H9 (cell line): ENCODE measurements around the gene ZNF491. TPM values are rescaled to one million over a fixed set of nuclear protein-coding genes. Genes with fewer than 3 reads are reported as not detected.

Experiments used
- DNase-seq: peaks from one replicate; pipeline ENCODE4 v3.0.0-alpha.2; 2017
- H2AFZ ChIP-seq: one replicate; pipeline ENCODE4 v1.6.1; 2013; ENCODE audit warnings: mild to moderate bottlenecking, low read length, control low read depth, moderate library complexity
- H2AK5ac ChIP-seq: 2 replicates; pipeline ENCODE4 v1.6.1; 2013; ENCODE audit warnings: low read length, control low read depth, mixed read lengths; ENCODE audit not compliant: insufficient read length
- H2BK120ac ChIP-seq: one replicate; pipeline ENCODE4 v1.6.1; 2013; ENCODE audit warnings: low read depth, mild to moderate bottlenecking, low read length, control low read depth, inconsistent platforms; ENCODE audit not compliant: poor library complexity, severe bottlenecking
- H2BK12ac ChIP-seq: 2 replicates; pipeline ENCODE4 v1.6.1; 2013; ENCODE audit warnings: low read length, control low read depth, mixed read lengths, low read depth; ENCODE audit not compliant: insufficient read length
- H2BK15ac ChIP-seq: 2 replicates; pipeline ENCODE4 v1.6.1; 2013; ENCODE audit warnings: low read depth, low read length, control low read depth
- H2BK20ac ChIP-seq: one replicate; pipeline ENCODE4 v1.6.1; 2013; ENCODE audit warnings: low read depth, mild to moderate bottlenecking, low read length, control low read depth, inconsistent platforms; ENCODE audit not compliant: poor library complexity, severe bottlenecking
- H2BK5ac ChIP-seq: 2 replicates; pipeline ENCODE4 v1.6.1; 2013; ENCODE audit warnings: low read length, control low read depth, mixed read lengths; ENCODE audit not compliant: insufficient read length
- H3K14ac ChIP-seq: 2 replicates; pipeline ENCODE4 v1.6.1; 2013; ENCODE audit warnings: low read length, control low read depth; ENCODE audit not compliant: insufficient read depth
- H3K18ac ChIP-seq: 2 replicates; pipeline ENCODE4 v1.6.1; 2013; ENCODE audit warnings: low read depth, mild to moderate bottlenecking, mixed read lengths, low read length, control low read depth; ENCODE audit not compliant: insufficient read length
- H3K23ac ChIP-seq: 2 replicates; pipeline ENCODE4 v1.6.1; 2013; ENCODE audit warnings: low read length, control low read depth, mixed read lengths, low read depth; ENCODE audit not compliant: insufficient read length
- H3K23me2 ChIP-seq: 2 replicates; pipeline ENCODE4 v1.6.1; 2013; ENCODE audit warnings: low read depth, mild to moderate bottlenecking, mixed read lengths, low read length, control low read depth; ENCODE audit not compliant: insufficient read length, poor library complexity, severe bottlenecking
- H3K27ac ChIP-seq: 2 replicates; pipeline ENCODE4 v1.5.1; 2013; ENCODE audit warnings: low read length, control low read depth, mixed read lengths, low read depth; ENCODE audit not compliant: insufficient read length
- H3K27me3 ChIP-seq: 2 replicates; pipeline ENCODE4 v1.6.1; 2013; ENCODE audit warnings: low read length, control low read depth, inconsistent platforms; ENCODE audit not compliant: insufficient read depth
- H3K4ac ChIP-seq: 2 replicates; pipeline ENCODE4 v1.6.1; 2013; ENCODE audit warnings: low read depth, mild to moderate bottlenecking, control low read depth, inconsistent platforms, low read length, moderate library complexity
- H3K4me1 ChIP-seq: 2 replicates; pipeline ENCODE4 v1.6.1; 2013; ENCODE audit warnings: low read length, control low read depth, inconsistent platforms; ENCODE audit not compliant: insufficient read depth
- H3K4me2 ChIP-seq: 2 replicates; pipeline ENCODE4 v1.6.1; 2013; ENCODE audit warnings: low read length, control low read depth, mixed read lengths; ENCODE audit not compliant: insufficient read length, insufficient read depth
- H3K56ac ChIP-seq: 2 replicates; pipeline ENCODE4 v1.6.1; 2013; ENCODE audit warnings: low read depth, mild to moderate bottlenecking, mixed read lengths, low read length, control low read depth; ENCODE audit not compliant: insufficient read length
- H3K79me1 ChIP-seq: 2 replicates; pipeline ENCODE4 v1.6.1; 2013; ENCODE audit warnings: low read depth, mild to moderate bottlenecking, moderate library complexity, low read length, control low read depth, inconsistent platforms; ENCODE audit not compliant: insufficient read depth, poor library complexity, severe bottlenecking
- H3K79me2 ChIP-seq: 2 replicates; pipeline ENCODE4 v1.6.1; 2013; ENCODE audit warnings: low read length, control low read depth, inconsistent platforms; ENCODE audit not compliant: insufficient read depth
- H3K9ac ChIP-seq: 2 replicates; pipeline ENCODE4 v1.6.1; 2013; ENCODE audit warnings: low read length, control low read depth, mixed read lengths; ENCODE audit not compliant: insufficient read length; ENCODE audit errors: extremely low read depth
- H3K9me3 ChIP-seq: one replicate; pipeline ENCODE4 v1.6.1; 2013; ENCODE audit warnings: low read depth, low read length, inconsistent platforms; ENCODE audit not compliant: control insufficient read depth
- H3T11ph ChIP-seq: one replicate; pipeline ENCODE4 v1.6.1; 2013; ENCODE audit warnings: mild to moderate bottlenecking, low read length, control low read depth, inconsistent platforms
- H4K20me1 ChIP-seq: one replicate; pipeline ENCODE4 v1.6.1; 2013; ENCODE audit not compliant: control insufficient read depth, insufficient read length, insufficient read depth
- H4K5ac ChIP-seq: 2 replicates; pipeline ENCODE4 v1.6.1; 2013; ENCODE audit warnings: low read depth, mild to moderate bottlenecking, mixed read lengths, low read length, control low read depth; ENCODE audit not compliant: insufficient read length
- H4K8ac ChIP-seq: replicated peaks from 2 replicates; pipeline ENCODE4 v1.6.1; 2013; ENCODE audit warnings: low read length, control low read depth, mixed read lengths, low read depth; ENCODE audit not compliant: insufficient read length
- H4K91ac ChIP-seq: 2 replicates; pipeline ENCODE4 v1.6.1; 2013; ENCODE audit warnings: low read depth, mild to moderate bottlenecking, moderate library complexity, mixed read lengths, low read length, control low read depth; ENCODE audit not compliant: insufficient read length
- H3K27ac Mint-ChIP-seq, 3 experiments: 2 replicates in 2 of 3; 3 replicates in 1 of 3; pipeline ENCODE4 v1.8.0; 2020 to 2021; ENCODE audit warnings: mixed read lengths in 3 of 3, mild to moderate bottlenecking in 1 of 3, moderate library complexity in 1 of 3
- H3K27me3 Mint-ChIP-seq: 2 replicates; pipeline ENCODE4 v1.8.0; 2021; ENCODE audit warnings: low read depth, mild to moderate bottlenecking, moderate library complexity, mixed read lengths
- H3K36me3 Mint-ChIP-seq, 3 experiments: 2 replicates in 2 of 3; 3 replicates in 1 of 3; pipeline ENCODE4 v1.8.0; 2020 to 2021; ENCODE audit warnings: low read depth in 3 of 3, mixed read lengths in 3 of 3; ENCODE audit not compliant: insufficient read depth in 1 of 3
- H3K4me1 Mint-ChIP-seq, 2 experiments: 2 replicates each; pipeline ENCODE4 v1.8.0; 2020; ENCODE audit warnings: mixed read lengths in 2 of 2
- H3K4me3 Mint-ChIP-seq, 2 experiments: 2 replicates in 1 of 2; 3 replicates in 1 of 2; pipeline ENCODE4 v1.8.0; 2020 to 2021; ENCODE audit warnings: mild to moderate bottlenecking in 2 of 2, mixed read lengths in 2 of 2, moderate library complexity in 1 of 2
- H3K9me3 Mint-ChIP-seq, 2 experiments: 2 replicates in 1 of 2; 3 replicates in 1 of 2; pipeline ENCODE4 v1.8.0; 2020; ENCODE audit warnings: mild to moderate bottlenecking in 2 of 2, mixed read lengths in 2 of 2, moderate library complexity in 1 of 2
- CTCF ChIP-seq: fragments of 200-600 bp; sonication (generic); conservative IDR thresholded peaks from 3 replicates; pipeline ENCODE4 v1.8.0; 2021; ENCODE audit warnings: antibody characterized with exemption, mild to moderate bottlenecking
- WGBS: extraction: QIAGEN DNeasy Blood & Tissue Kit; methylation state at CpG from one replicate; pipeline ENCODE4 v1.1.7; 2013; ENCODE audit warnings: missing lambda C conversion rate, low lambda C conversion rate, mixed read lengths; ENCODE audit not compliant: insufficient read length; ENCODE audit errors: extremely low coverage; 5-methylcytosine and 5-hydroxymethylcytosine counted together
- total RNA-seq: library from RNA; stranded (reverse); gene quantifications from 2 replicates; pipeline ENCODE4 v1.2.1, GENCODE V29; 2021

Gene ZNF491
- total RNA-seq, 1 experiment from 2014 or later, result 0.77 TPM

GRCh38 chr19:11848200-11848593, 49.9 kb downstream of the ZNF491 start:
- Mint-ChIP-seq H3K4me3 (peak overlapping the region in 1 of 2 experiments; percentile 68; a peak in 2 of 5 replicates), H3K9me3 (peaks cover 33 to 59% of the 10 kb centered on the region in 2 experiments), H3K36me3 (peaks cover 0 to 8% (median 0%) of the 10 kb centered on the region in 3 experiments; a peak in 3 of 7 replicates), H3K4me1 (peaks cover 16 to 17% of the 10 kb centered on the region in 2 experiments), H3K27me3 (peaks cover 34% of the 10 kb centered on the region), H3K27ac (no peak overlapping the region)
- Histone ChIP-seq H3K9ac (no peak overlapping the region), H2AFZ (no peak overlapping the region), H3T11ph (no peak overlapping the region), H4K8ac (no peak overlapping the region), H4K20me1 (no peaks in the 10 kb centered on the region), H3K79me2 (no peaks in the 10 kb centered on the region), H3K79me1 (no peaks in the 10 kb centered on the region), H2BK15ac (no peak overlapping the region), H2BK12ac (no peak overlapping the region), H3K23ac (no peak overlapping the region), H4K5ac (no peak overlapping the region), H2BK120ac (no peak overlapping the region), H2AK5ac (no peak overlapping the region), H3K27me3 (no peaks in the 10 kb centered on the region), H2BK20ac (no peak overlapping the region), H3K18ac (no peak overlapping the region), H3K14ac (no peak overlapping the region), H3K9me3 (no peaks in the 10 kb centered on the region), H3K4ac (no peak overlapping the region), H3K4me2 (peak overlapping the region; percentile 28), H2BK5ac (no peak overlapping the region), H4K91ac (no peak overlapping the region), H3K4me1 (no peaks in the 10 kb centered on the region), H3K27ac (no peak overlapping the region), H3K23me2 (peaks cover 4% of the 10 kb centered on the region), H3K56ac (no peak overlapping the region)
- DNase-seq, result no peak
- no CpG with 5 or more reads among the region's 11 CpGs for WGBS
- no peak for TF ChIP-seq CTCF
